ENCODE results near the gene PLK4. TPM values are rescaled to one million over a fixed set of nuclear protein-coding genes. Genes with fewer than 3 reads are reported as not detected.
A peak's percentile ranks its signal among the peaks of the same experiment; 100 is the strongest.

PLK4 gene
- 10 to 100 TPM; 29.4 to 66.8 TPM for total RNA-seq

DNA sequence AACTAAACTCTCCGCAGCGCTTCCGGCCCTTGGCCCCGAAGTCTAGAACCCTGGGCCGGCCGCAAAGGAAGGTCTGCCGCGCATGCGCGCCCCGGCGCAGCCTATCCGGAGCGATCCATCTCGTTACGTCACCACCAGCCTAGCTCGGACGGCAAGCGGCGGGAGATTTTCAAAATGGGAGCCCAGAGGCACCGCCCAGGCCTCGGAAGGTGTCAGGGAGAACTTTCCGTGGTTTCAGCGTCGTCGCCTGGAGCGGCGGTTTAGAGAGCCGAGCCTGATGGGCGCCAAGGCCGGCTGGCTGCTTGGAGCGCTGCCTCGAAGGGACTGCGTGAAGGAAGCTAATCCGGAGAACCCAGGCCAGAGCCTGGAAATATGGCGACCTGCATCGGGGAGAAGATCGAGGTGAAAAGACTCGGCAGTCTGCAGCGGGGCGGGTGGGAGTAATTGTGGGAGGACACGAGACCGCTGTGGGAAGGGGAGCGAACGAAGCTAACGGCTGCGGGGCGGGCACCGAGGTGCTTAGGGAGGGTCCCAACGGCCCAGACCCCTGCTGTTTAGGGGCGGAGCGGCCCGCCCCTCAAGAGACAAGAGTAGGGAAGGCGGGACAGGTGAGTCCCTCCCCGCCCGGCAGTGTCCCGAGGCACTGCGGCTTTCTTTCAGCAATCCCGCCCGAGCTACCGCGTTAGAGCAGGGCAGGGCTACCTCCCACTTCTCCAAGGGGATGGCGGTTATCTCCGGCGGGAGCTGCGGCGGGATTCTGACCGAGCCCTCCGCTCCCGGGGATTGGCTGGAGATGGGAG is at the start of gene PLK4:
PLK4 (plus strand) TSS at position 131 of the 800 bp plus-strand sequence; CDS start at position 373, 242 bp downstream.
- peak; percentile 97 for DNase-seq (ENCODE audit: low spot score)
- peaks cover 4% of the 10 kb centered on the region for H3K36me3 Mint-ChIP-seq
- peak; percentile 98 to 99 for ATAC-seq

DNA sequence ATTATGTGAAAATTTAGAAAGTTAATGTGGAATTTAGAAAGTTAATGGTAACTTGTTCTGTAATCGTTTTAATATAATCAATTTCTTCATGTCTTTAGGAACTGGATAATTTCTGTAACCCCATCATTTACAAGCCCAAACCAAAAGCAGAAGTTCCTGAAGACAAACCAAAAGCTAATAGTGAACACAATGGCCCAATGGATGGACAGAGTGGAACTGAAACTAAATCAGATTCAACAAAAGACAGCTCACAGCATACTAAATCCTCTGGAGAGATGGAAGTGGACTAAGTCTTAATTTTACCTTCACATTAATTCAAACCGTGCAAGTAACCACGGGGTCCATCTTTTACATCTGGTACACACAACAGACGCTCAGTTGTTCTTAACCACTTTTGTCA is 48.1 kb upstream of the PLK4 start:
- Mint-ChIP-seq H3K9me3 (no peaks in the 10 kb centered on the region), H3K27me3 (peaks cover 3 to 8% of the 10 kb centered on the region in 2 donors), H3K27ac (no peak overlapping the region), H3K36me3 (no peaks in the 10 kb centered on the region), H3K4me1 (ENCODE audit: low read depth in 2 of 2) (no peaks in the 10 kb centered on the region), H3K4me3 (no peak overlapping the region)
- no peak for ATAC-seq
- DNase-seq (ENCODE audit: low spot score), result no peak

More for the DNA sequence above, at the start of gene PLK4:
- H3K27me3 Mint-ChIP-seq, result no peaks in the 10 kb centered on the region
- peak within 1 kb of the TSS; percentile 97 for H3K4me3 Mint-ChIP-seq
- no peaks in the 10 kb centered on the region for H3K9me3 Mint-ChIP-seq
- peak within 1 kb of the TSS; percentile 98 to 99 for H3K27ac Mint-ChIP-seq
- H3K4me1 Mint-ChIP-seq (ENCODE audit: low read depth in 2 of 2), result peaks cover 11 to 26% of the 10 kb centered on the region in 2 donors

DNA sequence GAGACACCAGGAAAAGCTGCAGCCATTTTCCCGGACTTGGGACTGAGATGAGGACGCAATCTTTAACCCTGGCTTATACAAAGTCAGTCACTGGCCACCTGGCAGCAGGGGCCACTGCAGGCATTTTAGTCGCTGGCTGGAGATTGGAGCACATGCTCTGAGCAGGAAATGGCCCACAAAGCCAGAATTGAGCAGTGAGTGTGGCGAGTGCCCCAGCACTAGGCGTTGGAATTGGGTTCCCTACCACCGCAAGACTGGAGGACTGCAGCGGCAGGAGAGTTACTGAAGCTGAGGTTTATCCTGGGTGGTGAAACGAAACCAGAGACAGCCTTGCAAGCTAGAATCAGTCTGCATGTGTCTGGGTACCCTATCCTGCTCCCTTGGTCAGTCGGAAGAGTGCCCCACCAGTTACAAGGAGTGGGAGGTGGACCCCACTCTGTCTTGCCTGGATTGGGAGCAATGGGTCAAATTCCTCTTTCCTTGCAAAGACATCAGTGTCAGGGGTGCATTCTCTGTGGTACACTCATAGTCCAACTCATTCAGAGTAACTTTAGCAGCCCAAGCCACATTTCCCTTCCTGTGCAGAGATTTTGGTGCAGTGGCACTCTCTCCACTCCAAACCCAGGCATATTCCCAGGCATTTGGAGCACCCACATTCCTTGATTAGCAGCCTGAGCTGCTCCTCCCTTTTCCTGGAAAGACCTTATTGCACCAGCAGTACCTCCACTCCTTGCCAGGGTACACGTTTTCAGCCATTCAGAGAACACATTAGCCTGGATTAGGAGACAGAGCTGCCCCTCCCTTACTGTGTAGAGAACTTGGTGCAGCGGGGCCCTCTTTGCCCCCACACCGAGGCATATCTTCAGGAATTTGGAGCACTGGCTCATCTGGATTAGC is 36.7 kb upstream of the PLK4 start:
- H3K9me3 Mint-ChIP-seq, result peaks cover 11% of the 10 kb centered on the region
- H3K36me3 Mint-ChIP-seq, result peaks cover 30% of the 10 kb centered on the region
- H3K4me3 Mint-ChIP-seq, result no peak overlapping the region
- ATAC-seq (no peak), DNase-seq (ENCODE audit: low spot score) (no peak)
- no peak overlapping the region for H3K27ac Mint-ChIP-seq
- H3K4me1 Mint-ChIP-seq (ENCODE audit: low read depth in 2 of 2), result peaks cover 0 to 3% of the 10 kb centered on the region in 2 donors
- no peaks in the 10 kb centered on the region for H3K27me3 Mint-ChIP-seq

DNA sequence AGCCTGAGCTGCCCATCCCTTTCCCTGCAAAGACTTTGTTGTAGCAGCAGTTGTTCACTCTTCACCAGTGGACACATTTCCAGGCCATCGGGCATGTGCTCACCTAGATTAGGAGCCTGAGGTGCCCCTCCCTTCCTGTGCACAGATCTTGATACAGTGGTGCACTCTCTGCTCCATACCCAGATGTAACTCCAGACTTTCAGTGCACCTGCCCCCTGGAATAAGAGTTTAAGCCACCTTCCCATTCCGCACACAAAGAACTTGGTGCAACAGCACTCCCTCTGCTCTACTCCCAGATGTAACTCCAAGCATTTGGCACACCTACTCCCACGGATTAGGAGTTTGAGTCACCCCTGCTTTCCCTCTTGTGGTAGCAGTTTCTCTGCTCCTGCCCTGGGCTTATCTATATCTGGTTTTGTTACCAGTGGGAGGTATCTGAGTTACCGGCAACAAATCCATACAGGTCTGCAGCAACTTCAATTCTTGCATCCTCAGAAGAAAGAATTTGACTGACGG is 36.0 kb upstream of the PLK4 start:
- Mint-ChIP-seq H3K27me3 (no peaks in the 10 kb centered on the region), H3K27ac (no peak overlapping the region), H3K4me1 (ENCODE audit: low read depth in 2 of 2) (peaks cover 0 to 3% of the 10 kb centered on the region in 2 donors), H3K9me3 (peaks cover 15% of the 10 kb centered on the region), H3K36me3 (peaks cover 37% of the 10 kb centered on the region), H3K4me3 (no peak overlapping the region)
- DNase-seq (ENCODE audit: low spot score) (no peak), ATAC-seq (no peak)

DNA sequence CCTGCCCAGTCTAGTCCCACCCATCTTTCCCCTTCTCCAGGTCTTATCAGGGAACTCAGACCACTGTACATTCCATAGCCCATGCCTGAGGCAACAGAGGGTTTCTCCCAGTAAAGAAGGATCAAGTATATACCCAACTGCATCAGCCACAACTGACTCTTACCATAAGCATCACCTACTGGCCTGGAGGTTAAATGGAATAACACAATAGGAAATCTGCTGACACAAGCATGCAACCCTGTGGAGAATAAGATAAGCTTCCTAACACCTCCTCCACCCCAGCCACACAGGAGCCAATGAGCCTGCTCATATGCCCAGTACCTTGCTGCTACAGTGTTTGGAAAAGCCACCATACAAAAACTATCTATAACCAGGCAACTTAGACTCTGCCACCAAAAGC is 34.6 kb upstream of the PLK4 start:
- Mint-ChIP-seq H3K27ac (no peak overlapping the region), H3K4me1 (ENCODE audit: low read depth in 2 of 2) (peaks cover 0 to 3% of the 10 kb centered on the region in 2 donors)

DNA sequence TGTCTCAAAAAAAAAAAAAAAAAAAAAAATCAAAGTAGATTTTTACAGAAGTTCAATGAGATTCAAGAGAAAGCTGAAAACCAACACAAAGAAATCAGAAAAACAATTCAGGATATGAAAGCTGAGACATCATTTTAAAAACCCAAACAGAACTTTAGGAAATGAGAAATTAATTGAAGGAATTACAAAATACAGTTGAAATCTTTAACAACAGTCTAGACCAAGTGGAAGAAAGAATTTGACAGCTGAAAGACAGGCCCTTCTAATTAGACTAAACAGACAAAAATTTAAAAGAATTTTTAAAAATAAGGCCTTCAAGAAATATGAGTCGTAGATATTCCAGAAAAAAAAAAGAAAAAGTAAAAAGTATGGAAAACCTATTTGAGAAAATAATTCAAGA is 33.9 kb upstream of the PLK4 start:
- Mint-ChIP-seq H3K27ac (no peak overlapping the region), H3K27me3 (no peaks in the 10 kb centered on the region), H3K9me3 (peaks cover 28% of the 10 kb centered on the region), H3K36me3 (peaks cover 48% of the 10 kb centered on the region), H3K4me3 (no peak overlapping the region), H3K4me1 (ENCODE audit: low read depth in 2 of 2) (peaks cover 0 to 3% of the 10 kb centered on the region in 2 donors)
- DNase-seq (ENCODE audit: low spot score) (no peak), ATAC-seq (no peak)

More for the DNA sequence above, 34.6 kb upstream of the PLK4 start:
- peaks cover 24% of the 10 kb centered on the region for H3K9me3 Mint-ChIP-seq
- H3K36me3 Mint-ChIP-seq, result peaks cover 48% of the 10 kb centered on the region
- ATAC-seq, result no peak
- DNase-seq (ENCODE audit: low spot score), result no peak
- no peaks in the 10 kb centered on the region for H3K27me3 Mint-ChIP-seq
- H3K4me3 Mint-ChIP-seq, result no peak overlapping the region

DNA sequence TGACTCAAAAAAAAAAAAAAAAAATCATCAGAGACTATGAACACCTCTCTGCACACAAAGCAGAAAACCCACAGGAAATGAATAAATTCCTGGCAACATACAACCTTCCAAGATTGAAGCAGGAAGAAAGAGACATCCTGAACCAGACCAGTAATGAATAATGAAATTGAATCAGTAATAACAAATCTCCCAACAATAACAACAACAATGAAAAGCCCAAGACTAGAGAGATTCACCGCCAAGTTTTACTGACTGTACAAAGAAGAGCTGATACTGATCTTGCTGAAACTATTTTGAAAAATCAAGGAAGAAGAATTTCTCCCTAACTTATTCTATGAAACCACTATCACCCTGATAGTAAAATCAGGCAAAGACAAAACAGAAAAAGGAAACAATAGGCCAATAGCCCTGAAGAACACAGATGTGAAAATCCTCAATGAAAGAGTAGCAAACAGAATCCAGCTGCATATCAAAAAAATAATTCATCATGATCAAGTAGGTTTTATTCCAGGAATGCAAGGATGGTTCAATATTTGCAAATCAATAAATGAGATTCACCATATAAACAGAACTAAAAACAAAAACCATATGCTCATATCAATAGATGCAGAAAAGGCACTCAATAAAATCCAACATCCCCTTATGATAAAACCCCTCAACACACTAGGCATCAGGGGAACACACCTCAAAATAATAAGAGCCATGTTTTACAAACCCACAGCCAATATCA is 31.0 kb upstream of the PLK4 start:
- ATAC-seq, result no peak
- Mint-ChIP-seq H3K4me3 (no peak overlapping the region), H3K27ac (no peak overlapping the region), H3K4me1 (ENCODE audit: low read depth in 2 of 2) (peaks cover 0 to 3% of the 10 kb centered on the region in 2 donors), H3K36me3 (peaks cover 60% of the 10 kb centered on the region), H3K9me3 (peaks cover 36% of the 10 kb centered on the region), H3K27me3 (no peaks in the 10 kb centered on the region)
- DNase-seq (ENCODE audit: low spot score), result no peak

DNA sequence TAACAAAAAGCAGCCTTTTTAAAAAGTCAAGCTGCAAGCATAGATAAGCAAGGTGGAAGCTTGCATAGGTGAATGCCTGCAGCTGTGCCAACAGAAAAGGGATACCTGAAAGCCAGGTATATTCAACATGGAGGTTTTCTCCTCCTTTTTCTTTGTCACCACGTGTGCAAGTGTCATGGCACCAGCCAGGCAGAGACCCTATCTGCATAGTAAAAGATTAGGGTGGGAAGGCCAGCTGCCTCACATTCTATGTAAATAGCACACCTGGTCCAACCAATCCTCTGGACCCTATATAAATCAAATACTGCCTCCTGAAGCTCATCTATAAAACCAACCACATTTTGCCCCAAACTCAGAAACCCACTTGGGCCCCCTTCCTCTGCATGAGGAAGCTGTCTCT is 28.0 kb upstream of the PLK4 start:
- H3K27me3 Mint-ChIP-seq, result no peaks in the 10 kb centered on the region

DNA sequence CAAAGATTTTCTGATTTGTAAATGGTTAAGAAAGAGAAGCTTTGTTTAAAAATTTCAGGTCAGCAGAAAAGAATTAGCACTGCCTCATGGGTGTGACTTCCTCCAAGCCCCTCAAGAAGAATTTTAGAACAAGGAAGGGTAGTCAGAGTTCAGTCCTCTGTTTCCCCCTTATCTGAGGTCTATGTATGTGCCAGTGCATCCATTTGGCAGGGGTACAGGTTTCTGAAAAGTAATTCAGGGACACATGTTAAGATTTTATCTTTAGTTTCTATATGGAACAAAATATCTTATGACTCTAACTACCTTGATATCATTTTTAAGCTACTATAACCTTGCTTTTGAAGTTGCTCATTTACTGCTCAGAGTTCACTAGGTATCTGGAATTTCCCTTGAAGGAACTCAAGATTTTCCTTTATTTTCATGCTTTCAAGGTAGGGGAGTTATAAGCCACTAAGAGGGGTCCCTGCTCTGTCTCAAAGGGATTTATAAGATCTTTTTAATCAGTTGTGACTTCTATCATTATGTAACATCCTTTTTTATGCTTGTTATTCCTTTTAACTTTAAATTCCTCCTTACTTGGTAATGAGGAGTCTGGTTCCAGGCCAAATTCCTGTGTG is 24.4 kb upstream of the PLK4 start:
- H3K9me3 Mint-ChIP-seq, result peaks cover 11% of the 10 kb centered on the region
- peaks cover 32% of the 10 kb centered on the region for H3K36me3 Mint-ChIP-seq
- H3K4me3 Mint-ChIP-seq, result no peak overlapping the region
- H3K4me1 Mint-ChIP-seq (ENCODE audit: low read depth in 2 of 2), result peaks cover 5 to 6% of the 10 kb centered on the region in 2 donors
- ATAC-seq (no peak), DNase-seq (ENCODE audit: low spot score) (no peak)
- no peaks in the 10 kb centered on the region for H3K27me3 Mint-ChIP-seq
- H3K27ac Mint-ChIP-seq, result no peak overlapping the region

More for the DNA sequence above, 28.0 kb upstream of the PLK4 start:
- Mint-ChIP-seq H3K9me3 (peaks cover 32% of the 10 kb centered on the region), H3K4me3 (no peak overlapping the region), H3K4me1 (ENCODE audit: low read depth in 2 of 2) (peaks cover 6 to 8% of the 10 kb centered on the region in 2 donors), H3K36me3 (peaks cover 43% of the 10 kb centered on the region), H3K27ac (no peak overlapping the region)
- DNase-seq (ENCODE audit: low spot score), result no peak
- ATAC-seq, result no peak

DNA sequence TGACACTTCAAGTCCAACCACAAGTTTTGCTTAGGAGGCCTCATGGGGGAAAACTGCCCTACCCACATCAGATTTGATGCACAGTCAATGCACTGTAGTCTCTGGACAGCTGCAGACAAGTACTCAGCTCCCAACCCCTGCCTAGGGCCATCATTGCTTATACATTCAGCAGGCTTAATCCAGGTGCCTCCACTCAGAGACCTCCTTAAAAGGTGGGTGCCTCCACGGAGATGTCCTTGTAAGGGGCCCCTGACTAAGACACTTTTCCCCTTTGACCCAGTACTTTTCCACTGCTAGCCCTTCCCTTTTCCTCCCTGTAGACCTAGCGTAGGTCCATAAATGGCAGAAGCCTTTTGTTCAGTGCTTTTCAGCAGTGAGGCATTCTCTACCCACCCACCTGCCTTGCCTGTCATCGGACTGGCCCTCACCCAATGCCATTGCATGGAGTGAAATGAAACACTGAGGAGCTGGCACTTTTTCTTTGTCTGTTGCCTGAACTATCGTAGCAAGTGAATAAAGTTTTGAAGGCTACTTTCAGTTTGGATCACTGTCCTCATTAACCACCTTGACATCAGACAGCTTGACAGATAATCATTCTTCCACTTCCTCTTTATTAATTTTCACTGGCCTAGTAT is 23.8 kb upstream of the PLK4 start:
- ATAC-seq (no peak), DNase-seq (ENCODE audit: low spot score) (no peak)
- Mint-ChIP-seq H3K9me3 (peaks cover 6% of the 10 kb centered on the region), H3K4me1 (ENCODE audit: low read depth in 2 of 2) (peaks cover 5 to 6% of the 10 kb centered on the region in 2 donors), H3K27ac (no peak overlapping the region), H3K36me3 (peaks cover 32% of the 10 kb centered on the region), H3K27me3 (no peaks in the 10 kb centered on the region), H3K4me3 (no peak overlapping the region)

DNA sequence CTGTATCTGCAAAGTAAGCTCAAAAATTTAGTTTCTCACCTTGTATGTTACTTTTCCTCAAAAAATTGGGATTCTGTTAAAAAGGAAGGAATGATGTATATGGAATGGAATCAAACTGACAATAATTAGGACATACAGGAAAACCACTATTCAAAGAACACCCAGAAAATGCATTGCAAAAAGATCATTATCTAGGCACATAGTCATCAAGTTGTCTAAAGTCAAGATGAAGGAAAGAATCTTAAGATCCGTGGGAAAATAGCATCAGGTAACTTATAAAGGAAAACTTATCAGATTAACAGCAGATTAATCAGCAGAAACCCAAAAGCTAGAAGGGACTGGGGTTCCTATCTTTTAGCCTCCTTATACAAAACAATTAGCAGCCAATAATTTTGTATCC is 23.1 kb upstream of the PLK4 start:
- peaks cover 6% of the 10 kb centered on the region for H3K9me3 Mint-ChIP-seq
- peaks cover 36% of the 10 kb centered on the region for H3K36me3 Mint-ChIP-seq
- DNase-seq (ENCODE audit: low spot score), result no peak
- peaks cover 5 to 6% of the 10 kb centered on the region in 2 donors for H3K4me1 Mint-ChIP-seq (ENCODE audit: low read depth in 2 of 2)
- H3K27me3 Mint-ChIP-seq, result no peaks in the 10 kb centered on the region
- H3K4me3 Mint-ChIP-seq, result no peak overlapping the region
- ATAC-seq, result no peak
- no peak overlapping the region for H3K27ac Mint-ChIP-seq

DNA sequence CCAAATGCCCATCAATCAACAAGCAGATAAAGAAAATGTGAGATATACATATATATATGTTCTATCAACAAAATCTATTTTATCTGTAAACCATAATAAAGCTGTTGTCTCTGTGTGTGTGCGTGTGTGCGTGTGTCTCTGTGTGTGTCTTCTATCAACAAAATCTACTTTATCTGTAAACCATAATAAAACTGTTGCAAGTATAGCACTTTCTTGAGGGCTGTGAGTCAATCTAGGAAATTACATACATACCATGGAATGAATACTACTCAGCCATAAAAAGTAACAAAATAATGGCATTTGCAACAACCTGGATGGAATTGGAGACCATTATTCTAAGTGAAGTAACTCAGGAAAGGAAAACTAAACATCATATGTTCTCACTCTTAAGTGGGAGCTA is 12.5 kb upstream of the PLK4 start:
- H3K36me3 Mint-ChIP-seq, result no peaks in the 10 kb centered on the region
- no peaks in the 10 kb centered on the region for H3K4me1 Mint-ChIP-seq (ENCODE audit: low read depth in 2 of 2)
- DNase-seq (ENCODE audit: low spot score) (no peak), ATAC-seq (no peak)
- no peaks in the 10 kb centered on the region for H3K27me3 Mint-ChIP-seq
- H3K4me3 Mint-ChIP-seq, result no peak overlapping the region
- H3K9me3 Mint-ChIP-seq, result no peaks in the 10 kb centered on the region
- H3K27ac Mint-ChIP-seq, result no peak overlapping the region

DNA sequence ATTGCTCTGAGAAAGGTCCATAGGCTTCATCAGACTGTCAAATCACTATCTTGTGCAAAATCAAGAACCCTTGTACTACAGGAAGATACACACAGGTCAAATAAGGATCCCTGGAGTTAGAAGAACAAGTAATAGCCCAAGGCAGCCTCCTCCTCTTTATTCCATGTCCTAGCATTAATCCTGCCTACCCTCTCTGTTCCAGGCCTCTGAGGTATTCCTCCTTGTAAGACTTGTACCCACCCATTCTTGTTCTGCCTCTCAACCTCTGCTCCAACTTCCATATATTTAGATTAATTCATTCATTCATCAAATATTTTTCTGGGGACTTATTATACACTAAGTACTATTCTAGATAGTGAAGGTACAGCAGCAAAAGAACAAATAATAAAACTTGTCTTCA is 10.4 kb upstream of the PLK4 start:
- H3K27me3 Mint-ChIP-seq, result no peaks in the 10 kb centered on the region

More for the DNA sequence above, 10.4 kb upstream of the PLK4 start:
- ATAC-seq (no peak), DNase-seq (ENCODE audit: low spot score) (no peak)
- Mint-ChIP-seq H3K36me3 (no peaks in the 10 kb centered on the region), H3K4me1 (ENCODE audit: low read depth in 2 of 2) (no peaks in the 10 kb centered on the region), H3K9me3 (no peaks in the 10 kb centered on the region), H3K4me3 (no peak overlapping the region), H3K27ac (no peak overlapping the region)
